ENCODE measurements around the gene MCCC2.
"Not testable (repeated sequence)": the region's sequence is repeated elsewhere in the genome, so short reads cannot be mapped to it uniquely, and the experiment has no call there.

Gene MCCC2

GRCh38 chr5:71586941-71587765 is at the start of gene MCCC2:
MCCC2 (plus strand) TSS chr5:71587340; CDS start chr5:71587426, 86 bp downstream.
- DNase-seq: peak; percentile 96

GRCh38 chr5:71537687-71538086 is 49.5 kb upstream of the MCCC2 start:
- DNase-seq: no peak

- not testable (repeated sequence) for DNase-seq
Observed at GRCh38 chr5:71550885-71551284, 36.3 kb upstream of the MCCC2 start.

GRCh38 chr5:71551582-71551981 is 35.6 kb upstream of the MCCC2 start:
- not testable (repeated sequence) for DNase-seq

GRCh38 chr5:71552026-71552749 is 35.0 kb upstream of the MCCC2 start:
- DNase-seq: not testable (repeated sequence)

- no peak for DNase-seq
Observed at GRCh38 chr5:71563161-71563560, 24.0 kb upstream of the MCCC2 start.

GRCh38 chr5:71564895-71565294 is 22.2 kb upstream of the MCCC2 start:
- DNase-seq: no peak

- no peak for DNase-seq
Observed at GRCh38 chr5:71569748-71570509, 17.2 kb upstream of the MCCC2 start.

- not testable (repeated sequence) for DNase-seq
Observed at GRCh38 chr5:71571811-71572210, 15.3 kb upstream of the MCCC2 start.

GRCh38 chr5:71573591-71573990 is 13.5 kb upstream of the MCCC2 start:
- DNase-seq: no peak

GRCh38 chr5:71575588-71575987 is 11.6 kb upstream of the MCCC2 start:
- DNase-seq: not testable (repeated sequence)

GRCh38 chr5:71576241-71576640 is 10.9 kb upstream of the MCCC2 start:
- peak; percentile 17 for DNase-seq

- not testable (repeated sequence) for DNase-seq
Observed at GRCh38 chr5:71577839-71578238, 9.3 kb upstream of the MCCC2 start.

GRCh38 chr5:71582945-71583584 is 4.1 kb upstream of the MCCC2 start:
- no peak for DNase-seq

- DNase-seq: peak; percentile 48
Observed at GRCh38 chr5:71586052-71586940, 844 bp upstream of the MCCC2 start.

GRCh38 chr5:71587766-71588532 is 809 bp downstream of the MCCC2 start:
- peak; percentile 1 for DNase-seq

- no peak for DNase-seq
Observed at GRCh38 chr5:71588533-71588885, 1.4 kb downstream of the MCCC2 start.

GRCh38 chr5:71589903-71590302 is 2.8 kb downstream of the MCCC2 start:
- no peak for DNase-seq

GRCh38 chr5:71591100-71591499 is 4.0 kb downstream of the MCCC2 start:
- no peak for DNase-seq

- DNase-seq: no peak
Observed at GRCh38 chr5:71596169-71596568, 9.0 kb downstream of the MCCC2 start.

- no peak for DNase-seq
Observed at GRCh38 chr5:71597001-71597400, 9.9 kb downstream of the MCCC2 start.
